Activated CD4-positive, CD25-positive, alpha-beta regulatory T cell treated with anti-CD3 and anti-CD28 coated beads, Interleukin-2, amount 50 U/mL, for 72 hours (primary cell): Measurements from ENCODE around the gene ACP2.
"Not testable (repeated sequence)": the region's sequence is repeated elsewhere in the genome, so short reads cannot be mapped to it uniquely, and the experiment has no call there.

ENCODE experiments used
- DNase-seq: peaks from one replicate; pipeline ENCODE4 v3.0.0; 2021

Gene ACP2

GRCh38 chr11:47239852-47240251 is 8.8 kb downstream of the ACP2 start:
- no peak for DNase-seq

- DNase-seq = no peak
Measured at GRCh38 chr11:47236482-47236881, 12.1 kb downstream of the ACP2 start.

GRCh38 chr11:47235163-47235562 is 13.5 kb downstream of the ACP2 start:
- DNase-seq = no peak

- DNase-seq = no peak
Measured at GRCh38 chr11:47234669-47235100, 13.9 kb downstream of the ACP2 start.

- no peak for DNase-seq
Measured at GRCh38 chr11:47233989-47234668, 14.5 kb downstream of the ACP2 start.

DNA sequence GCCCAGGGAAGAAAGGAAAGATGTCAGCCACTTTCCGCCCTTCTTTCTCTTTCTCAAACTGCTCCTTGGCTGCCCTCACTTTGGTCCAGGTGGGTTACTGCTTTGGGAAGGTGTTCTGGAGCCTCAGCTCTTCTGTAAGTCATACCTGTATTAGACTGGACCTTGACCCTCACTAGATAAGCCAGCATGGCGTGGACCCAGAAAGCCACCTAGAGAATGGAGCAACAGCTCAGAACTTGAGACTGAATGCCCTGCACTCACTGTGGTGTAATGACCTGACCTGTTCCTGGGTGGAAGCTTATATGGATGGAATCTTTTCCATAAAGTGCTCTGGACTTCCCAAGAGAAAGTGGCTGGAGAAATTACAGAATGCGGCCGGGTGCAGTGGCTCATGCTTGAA is 15.6 kb downstream of the ACP2 start:
- DNase-seq = no peak

DNA sequence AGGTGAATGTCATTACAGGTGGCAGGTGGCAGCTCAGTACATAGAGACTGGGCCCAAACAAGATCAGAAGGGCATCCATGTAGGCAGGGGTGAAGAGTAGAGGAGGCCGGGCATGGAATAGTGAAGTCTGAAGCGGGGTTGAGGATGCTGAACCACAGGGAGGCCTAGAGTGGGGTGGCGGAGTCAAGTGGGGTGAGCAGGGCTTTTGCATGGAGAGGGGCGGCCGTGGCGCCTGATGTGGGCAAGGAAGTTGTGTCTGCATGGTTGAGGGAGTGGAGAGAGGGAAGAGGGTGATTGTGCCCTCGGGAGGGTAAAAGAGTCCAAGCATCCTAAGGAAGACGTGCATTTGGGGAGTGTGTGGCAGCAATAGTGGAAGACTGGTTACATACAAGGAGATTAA is 19.5 kb downstream of the ACP2 start:
- DNase-seq = no peak

GRCh38 chr11:47225552-47226400 is 22.8 kb downstream of the ACP2 start:
- DNase-seq = no peak

- DNase-seq = no peak
Measured at GRCh38 chr11:47222696-47223095, 25.9 kb downstream of the ACP2 start.

- DNase-seq = no peak
Measured at GRCh38 chr11:47220401-47220821, 28.2 kb downstream of the ACP2 start.

- peak; percentile 56 for DNase-seq
Measured at GRCh38 chr11:47216121-47216798, 32.4 kb downstream of the ACP2 start.

DNA sequence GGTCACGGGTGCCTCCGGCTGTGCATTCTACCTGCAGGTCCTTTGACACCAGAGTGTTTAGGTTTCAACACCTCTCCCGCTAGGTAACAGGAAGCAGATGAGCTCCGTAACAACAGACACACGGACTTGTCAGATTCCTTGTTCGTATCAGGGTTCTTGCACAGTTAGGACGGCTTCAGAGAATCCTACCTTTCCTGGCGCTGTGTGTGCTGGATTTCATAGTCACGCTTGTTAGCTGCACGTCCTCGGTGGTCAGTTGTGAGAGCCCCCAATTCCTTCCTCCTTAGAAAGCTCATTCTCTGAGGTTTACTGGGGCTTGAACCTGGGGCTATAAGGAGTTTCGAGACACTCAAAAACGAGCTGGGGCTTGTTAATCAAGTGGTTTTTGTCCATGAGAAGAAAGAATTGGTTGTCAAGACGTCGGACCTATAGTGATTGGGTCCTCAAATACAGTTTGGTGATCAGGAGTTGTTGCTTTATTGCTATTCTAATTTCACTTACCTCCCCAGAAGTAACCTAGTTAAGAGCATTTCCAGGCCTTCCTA is 33.2 kb downstream of the ACP2 start:
- DNase-seq = no peak

DNA sequence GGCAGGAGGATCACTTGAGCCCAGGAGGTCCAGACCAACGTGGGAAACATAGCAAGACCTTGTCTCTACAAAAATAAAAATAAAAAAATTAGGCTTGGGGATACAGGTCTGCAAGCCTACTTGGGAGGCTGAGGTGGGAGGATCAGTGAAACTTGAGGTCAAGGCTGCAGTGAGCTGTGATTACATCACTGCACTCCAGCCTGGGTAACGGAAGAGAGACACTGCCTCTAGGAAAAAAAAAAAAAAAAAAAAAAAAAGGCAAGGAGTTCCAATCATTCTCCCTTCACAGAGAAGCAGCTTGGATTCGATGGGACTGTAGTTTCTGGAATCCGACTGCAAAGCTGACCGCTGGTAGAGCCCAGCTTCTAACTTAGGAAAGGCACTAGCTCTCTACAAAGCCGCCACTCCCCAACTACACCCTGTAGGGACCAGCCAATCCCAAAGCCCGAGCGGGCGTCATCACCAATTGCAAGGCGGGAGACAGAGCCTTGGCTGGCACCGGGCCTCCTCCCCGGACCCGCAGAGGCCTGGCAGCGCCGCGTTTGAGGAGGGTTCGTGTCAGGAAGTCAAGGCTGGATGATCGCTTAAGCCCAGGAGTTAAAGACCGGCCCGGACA is 34.6 kb downstream of the ACP2 start:
- peak; percentile 82 for DNase-seq

DNA sequence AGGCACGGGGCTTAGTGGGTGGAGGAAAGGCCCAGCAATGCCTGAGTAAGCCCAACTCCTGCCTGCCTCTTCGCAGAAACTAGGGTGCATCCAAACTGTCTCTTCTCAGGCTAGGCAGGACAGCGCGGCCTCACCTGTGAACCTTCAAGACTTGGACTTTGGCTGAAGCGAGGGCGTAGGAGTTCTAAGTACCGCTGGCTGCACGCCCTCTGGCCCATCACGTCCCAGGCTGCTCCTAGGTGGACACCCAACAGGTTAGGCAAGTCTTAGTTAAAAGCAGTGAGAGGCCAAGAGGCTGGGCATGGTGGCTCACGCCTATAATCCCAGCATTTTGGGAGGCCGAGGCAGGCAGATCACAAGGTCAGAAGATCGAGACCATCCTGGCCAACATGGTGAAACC is 35.7 kb downstream of the ACP2 start:
- DNase-seq = no peak

- no peak for DNase-seq
Measured at GRCh38 chr11:47208628-47209027, 40.0 kb downstream of the ACP2 start.

GRCh38 chr11:47208008-47208552 is 40.5 kb downstream of the ACP2 start:
- not testable (repeated sequence) for DNase-seq

DNA sequence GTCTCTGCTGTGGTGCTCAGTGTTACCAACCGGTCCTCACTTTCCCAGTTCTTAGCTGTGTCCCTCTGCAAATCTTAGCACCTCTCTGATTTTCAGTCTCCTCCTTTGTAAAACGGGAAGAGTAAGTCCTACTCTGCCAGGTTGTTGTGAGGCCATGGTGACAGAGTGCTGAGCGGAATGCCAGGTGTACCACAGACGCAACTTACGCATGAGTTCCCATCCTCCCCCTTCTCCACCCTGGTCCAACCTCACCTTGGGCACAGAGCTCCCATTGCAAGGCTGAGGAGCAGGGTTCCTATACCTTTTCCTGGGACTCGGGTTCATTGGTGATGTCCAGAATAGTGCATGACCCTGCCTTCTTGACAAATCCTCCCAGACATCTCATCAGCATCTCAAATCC is 41.2 kb downstream of the ACP2 start:
- no peak for DNase-seq

- DNase-seq = not testable (repeated sequence)
Measured at GRCh38 chr11:47206577-47206976, 42.0 kb downstream of the ACP2 start.

DNA sequence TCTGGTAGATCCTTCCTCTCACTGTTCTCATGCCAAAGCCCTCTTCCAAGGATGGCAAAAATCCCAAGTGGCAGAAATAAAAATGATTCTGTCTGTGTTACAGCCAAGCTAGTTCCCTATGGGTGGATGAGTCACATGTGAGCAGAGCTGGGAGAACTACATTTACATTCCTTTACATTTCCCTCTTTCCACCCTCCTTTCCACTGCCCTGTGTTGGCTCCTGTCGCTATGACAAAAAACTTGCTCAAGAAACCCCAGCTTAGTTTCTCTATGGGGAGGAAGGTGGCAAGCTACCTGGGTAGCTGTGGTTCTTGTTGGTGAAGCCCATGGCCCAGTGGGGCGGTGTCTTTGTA is 44.0 kb downstream of the ACP2 start:
- no peak for DNase-seq

DNA sequence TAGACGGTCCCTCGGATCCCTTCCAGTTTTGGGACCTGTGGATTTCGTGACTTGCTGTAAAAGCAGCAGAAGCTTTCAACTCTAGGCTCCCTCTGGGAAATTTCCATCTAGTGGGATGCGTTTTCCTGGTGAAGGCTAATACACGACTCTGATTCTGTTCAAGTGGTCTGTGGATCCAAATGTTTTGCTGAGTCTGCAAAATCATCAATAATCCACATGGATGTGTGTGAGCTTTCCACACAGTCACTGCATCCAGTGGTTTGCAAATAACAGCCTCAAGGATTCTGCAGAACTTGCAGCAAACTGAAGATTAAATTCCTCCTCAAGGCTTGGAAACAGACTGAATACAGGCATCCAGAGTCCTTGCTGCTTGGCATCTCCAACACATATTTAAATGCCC is 46.0 kb downstream of the ACP2 start:
- DNase-seq = no peak

DNA sequence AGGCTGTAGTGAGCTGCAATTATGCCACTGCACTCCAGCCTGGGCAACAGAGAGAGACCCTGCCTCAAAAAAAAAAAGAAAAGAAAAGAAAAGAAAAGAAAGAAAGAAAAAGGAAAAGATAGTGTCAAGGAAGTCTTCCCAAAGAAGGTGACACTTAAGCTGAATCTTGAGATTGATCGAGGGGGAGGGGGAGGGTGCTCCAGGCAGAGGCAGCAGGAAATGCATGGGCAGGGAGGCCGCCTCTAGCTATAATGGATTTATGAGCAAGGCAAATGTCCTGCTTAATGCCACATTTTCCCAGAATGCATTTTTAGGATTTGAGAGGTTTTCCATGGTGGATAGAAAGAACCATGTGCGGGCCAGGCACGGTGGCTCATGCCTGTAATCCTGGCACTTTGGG is 47.6 kb downstream of the ACP2 start:
- DNase-seq = no peak

- not testable (repeated sequence) for DNase-seq
Measured at GRCh38 chr11:47198161-47198560, 50.5 kb downstream of the ACP2 start.

DNA sequence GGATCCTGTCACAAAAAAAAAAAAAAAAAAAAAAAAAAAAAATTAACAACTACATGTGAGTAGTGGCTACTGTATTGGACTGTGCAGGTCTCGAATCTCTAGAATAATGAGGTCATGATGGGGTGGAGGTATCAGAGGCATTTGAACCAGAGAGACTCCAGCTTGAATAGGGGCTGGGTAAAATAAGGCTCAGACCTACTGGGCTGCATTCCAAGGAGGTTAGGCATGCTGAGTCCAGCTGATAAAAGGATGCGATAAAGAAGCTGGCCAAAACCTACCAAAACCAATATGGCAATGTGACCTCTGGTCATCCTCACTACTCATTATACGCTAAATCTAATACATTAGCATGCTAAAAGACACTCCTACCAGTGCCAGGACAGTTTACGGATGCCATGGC is 56.5 kb downstream of the ACP2 start:
- no peak for DNase-seq
